ENCODE results near the gene C16orf74. TPM values are rescaled to one million over a fixed set of nuclear protein-coding genes. Genes with fewer than 3 reads are reported as not detected.

Gene C16orf74
- total RNA-seq, 1 donor from 2014 or later: 12.2 TPM

DNA sequence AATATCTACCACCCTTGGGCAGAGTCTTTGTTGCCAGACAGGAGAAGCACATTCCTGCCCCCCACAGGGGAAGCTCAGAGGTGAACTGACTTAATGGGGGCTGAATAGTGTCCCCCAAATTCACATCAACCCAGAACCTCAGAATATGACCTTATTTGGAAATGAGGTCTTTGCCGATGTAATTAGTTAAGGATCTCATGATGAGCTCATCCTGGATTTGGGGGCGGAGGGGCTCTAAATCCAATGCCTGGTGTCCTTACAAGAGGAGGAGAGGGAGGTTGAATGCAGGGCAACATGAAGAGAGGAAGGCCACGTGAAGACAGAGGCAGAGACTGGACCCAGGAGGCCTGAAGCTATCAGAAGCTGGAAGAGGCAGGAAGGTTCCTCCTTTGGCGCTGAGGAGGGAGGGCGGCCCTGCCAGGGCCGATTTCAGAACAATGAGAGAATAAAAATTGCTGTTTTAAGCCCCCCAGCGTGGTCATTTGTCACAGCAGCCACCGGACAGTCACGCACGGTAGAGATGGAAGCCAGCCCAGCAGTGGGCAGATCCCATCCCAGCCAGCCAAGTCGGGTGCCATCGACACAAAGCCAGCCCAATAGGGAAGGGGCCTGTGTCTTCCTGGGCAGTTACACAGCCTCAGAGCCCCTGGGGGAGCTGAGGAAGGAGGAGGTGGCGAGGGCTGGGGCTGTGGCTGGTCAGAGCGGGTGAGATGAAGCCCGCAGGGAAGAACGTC, 21.3 kb downstream of the C16orf74 start:
- TF ChIP-seq, protein P1, sequence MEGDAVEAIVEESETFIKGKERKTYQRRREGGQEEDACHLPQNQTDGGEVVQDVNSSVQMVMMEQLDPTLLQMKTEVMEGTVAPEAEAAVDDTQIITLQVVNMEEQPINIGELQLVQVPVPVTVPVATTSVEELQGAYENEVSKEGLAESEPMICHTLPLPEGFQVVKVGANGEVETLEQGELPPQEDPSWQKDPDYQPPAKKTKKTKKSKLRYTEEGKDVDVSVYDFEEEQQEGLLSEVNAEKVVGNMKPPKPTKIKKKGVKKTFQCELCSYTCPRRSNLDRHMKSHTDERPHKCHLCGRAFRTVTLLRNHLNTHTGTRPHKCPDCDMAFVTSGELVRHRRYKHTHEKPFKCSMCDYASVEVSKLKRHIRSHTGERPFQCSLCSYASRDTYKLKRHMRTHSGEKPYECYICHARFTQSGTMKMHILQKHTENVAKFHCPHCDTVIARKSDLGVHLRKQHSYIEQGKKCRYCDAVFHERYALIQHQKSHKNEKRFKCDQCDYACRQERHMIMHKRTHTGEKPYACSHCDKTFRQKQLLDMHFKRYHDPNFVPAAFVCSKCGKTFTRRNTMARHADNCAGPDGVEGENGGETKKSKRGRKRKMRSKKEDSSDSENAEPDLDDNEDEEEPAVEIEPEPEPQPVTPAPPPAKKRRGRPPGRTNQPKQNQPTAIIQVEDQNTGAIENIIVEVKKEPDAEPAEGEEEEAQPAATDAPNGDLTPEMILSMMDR (conservative IDR thresholded peaks at IDR 0.05; ENCODE audit: low read depth, low read length): no peak
- no peak overlapping the region for H3K4me3 ChIP-seq (ENCODE audit: low read depth, low read length)
- no peak for DNase-seq (ENCODE audit: low read depth)

DNA sequence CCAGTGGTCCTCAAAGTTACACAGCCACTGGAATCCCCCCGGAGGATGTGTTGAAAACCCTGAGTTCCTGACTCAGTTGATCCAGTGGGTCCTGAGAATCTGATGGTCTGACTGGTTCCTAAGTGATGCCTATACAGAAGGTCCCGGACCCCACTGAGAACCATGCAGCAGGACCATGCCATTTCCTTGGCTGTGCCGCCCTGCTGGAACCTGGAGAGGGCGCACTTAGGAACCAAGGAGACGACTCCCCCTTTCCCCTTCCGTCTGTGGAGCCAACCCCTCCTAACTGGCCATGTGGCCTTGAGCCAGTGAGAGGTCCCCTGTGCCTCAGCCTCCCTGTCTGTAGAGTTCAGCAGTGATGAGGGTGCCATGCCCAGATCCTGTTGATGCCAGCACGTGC, 22.0 kb downstream of the C16orf74 start:
- no peak overlapping the region for H3K4me3 ChIP-seq (ENCODE audit: low read depth, low read length)
- no peak for DNase-seq (ENCODE audit: low read depth)
- TF ChIP-seq, protein P1 (conservative IDR thresholded peaks at IDR 0.05; ENCODE audit: low read depth, low read length): peak; percentile 34

DNA sequence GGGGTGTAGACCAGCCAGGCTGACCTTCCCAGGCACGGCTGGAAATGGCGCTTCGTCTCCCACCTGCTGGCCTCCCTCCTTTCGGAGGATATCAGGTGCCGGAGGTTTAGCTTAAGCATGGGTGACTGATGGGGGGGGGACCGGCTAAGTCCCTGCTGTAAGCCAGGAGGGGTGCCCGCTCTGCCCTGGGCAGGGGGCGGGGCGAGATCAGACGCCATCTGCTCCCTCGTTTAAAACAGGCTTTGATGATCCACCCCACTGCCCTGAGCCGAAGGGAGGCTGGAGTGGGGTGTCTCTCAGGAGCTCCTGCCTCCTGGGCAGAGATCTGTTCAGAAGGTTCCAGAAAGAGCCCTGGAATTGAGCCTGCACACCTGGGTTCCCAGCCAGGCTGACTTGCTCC, 26.0 kb downstream of the C16orf74 start:
- no peak for DNase-seq (ENCODE audit: low read depth)
- no peak overlapping the region for H3K4me3 ChIP-seq (ENCODE audit: low read depth, low read length)
- TF ChIP-seq, protein P1 (conservative IDR thresholded peaks at IDR 0.05; ENCODE audit: low read depth, low read length): no peak

DNA sequence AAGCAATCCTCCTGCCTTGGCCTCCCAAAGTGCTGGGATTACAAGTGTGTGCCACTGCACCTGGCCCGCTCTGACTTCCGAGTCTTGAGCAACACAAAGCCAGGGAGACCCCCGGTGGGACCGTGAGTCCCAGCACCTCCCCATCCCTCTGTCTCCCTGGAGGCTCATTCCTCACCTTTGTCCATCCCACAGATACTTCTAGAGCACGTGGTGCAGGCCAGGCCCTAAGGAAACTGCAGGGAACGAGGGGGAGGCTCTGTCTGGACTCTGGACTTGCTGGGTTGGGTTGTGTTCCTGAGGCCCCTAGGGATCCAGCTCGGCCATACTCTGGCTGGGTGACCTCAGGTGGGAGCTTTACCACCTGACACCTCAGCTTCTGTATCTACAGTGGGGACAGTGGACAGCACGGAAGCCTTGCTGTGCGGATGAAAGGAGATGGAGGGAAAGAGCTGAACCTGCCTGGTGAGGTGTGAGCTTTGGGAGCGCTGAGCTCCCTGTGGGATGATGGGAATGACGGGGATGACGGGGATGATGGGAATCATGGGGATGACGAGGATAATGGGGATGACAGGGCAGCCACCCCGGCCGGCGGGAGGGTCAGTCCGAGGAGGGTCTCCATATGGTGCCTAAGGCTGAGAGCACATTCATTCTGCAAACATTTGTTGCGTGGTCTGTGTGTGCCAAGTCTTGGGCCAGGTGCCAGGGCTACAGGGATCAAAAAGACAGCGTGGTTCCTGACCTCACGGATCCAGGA, 26.6 kb downstream of the C16orf74 start:
- TF ChIP-seq, protein P1 (conservative IDR thresholded peaks at IDR 0.05; ENCODE audit: low read depth, low read length): no peak
- DNase-seq (ENCODE audit: low read depth): no peak
- no peak overlapping the region for H3K4me3 ChIP-seq (ENCODE audit: low read depth, low read length)

DNA sequence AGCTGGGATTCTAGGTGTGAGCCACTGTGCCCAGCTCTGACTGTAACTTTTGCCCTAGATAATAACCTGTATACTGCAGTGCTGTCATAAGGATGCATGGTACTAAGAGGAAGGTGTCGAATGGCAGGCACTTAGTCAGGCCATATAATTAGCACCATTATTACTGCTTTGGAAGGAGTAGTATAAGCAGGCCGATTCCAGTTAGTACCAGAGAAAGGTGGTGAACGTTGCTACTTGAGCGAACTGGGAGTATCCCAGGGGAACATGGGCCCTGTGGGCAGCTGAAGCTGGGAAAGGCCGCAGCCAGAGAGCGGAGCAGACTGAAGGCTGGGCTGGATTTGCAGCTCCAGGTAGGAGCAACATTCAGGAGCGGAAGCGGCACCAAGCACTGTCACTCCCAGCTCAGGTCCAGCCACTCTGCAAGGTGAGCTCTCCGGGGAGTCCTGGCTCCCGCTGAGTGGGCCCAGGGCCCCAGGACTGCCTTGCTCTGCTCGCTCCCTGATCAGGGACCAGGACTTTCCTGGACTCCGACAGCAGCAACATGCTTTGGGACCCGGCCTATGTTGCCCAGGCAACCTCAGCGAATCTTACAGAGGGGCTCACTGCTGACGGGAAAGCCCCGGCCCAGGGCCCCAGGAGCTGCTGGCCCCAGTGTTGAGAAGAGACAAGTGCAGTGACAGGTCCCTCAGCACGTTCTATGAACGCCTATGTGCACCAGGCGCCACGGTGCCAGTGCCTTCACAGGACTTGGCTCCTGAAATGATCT, 28.6 kb downstream of the C16orf74 start:
- DNase-seq (ENCODE audit: low read depth): no peak
- H3K4me3 ChIP-seq (ENCODE audit: low read depth, low read length): no peak overlapping the region
- TF ChIP-seq, protein P1 (conservative IDR thresholded peaks at IDR 0.05; ENCODE audit: low read depth, low read length): no peak

DNA sequence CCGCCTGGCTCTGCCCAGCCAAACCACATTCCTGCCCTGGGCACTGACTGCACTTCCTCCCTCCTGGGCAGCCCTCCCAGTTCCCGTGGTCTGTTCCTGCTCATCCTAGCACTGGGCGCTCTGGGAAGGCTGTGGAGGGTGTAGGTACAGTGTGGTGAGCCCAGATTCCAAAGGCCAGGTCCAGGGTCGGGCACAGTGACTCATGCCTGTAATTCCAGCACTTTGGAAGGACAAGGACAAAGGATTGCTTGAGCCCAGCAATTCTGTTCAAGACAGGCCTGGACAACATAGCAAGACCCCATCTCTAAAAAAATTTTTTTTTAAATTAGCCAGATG, 30.6 kb downstream of the C16orf74 start:
- no peak overlapping the region for H3K4me3 ChIP-seq (ENCODE audit: low read depth, low read length)
- TF ChIP-seq, protein P1 (conservative IDR thresholded peaks at IDR 0.05; ENCODE audit: low read depth, low read length): no peak
- DNase-seq (ENCODE audit: low read depth): peak; percentile 47

All from epithelial cell of proximal tubule (primary cell).